Keratinocyte (primary cell): Measurements from ENCODE around the gene ZIC5.
A peak's percentile ranks its signal among the peaks of the same experiment; 100 is the strongest.

Experiments used
- CTCF ChIP-seq, 3 experiments: IDR thresholded peaks in 1 of 3; conservative IDR thresholded peaks in 1 of 3; optimal IDR thresholded peaks in 1 of 3; 2 replicates in 2 of 3; 3 replicates in 1 of 3; pipeline versions ENCODE3 to v1.5.1; 2011; ENCODE audit warnings: low read length in 3 of 3, mild to moderate bottlenecking in 3 of 3, moderate library complexity in 2 of 3, control low read depth in 1 of 3, inconsistent platforms in 1 of 3; ENCODE audit not compliant: insufficient read depth in 2 of 3; ENCODE audit errors: extremely low read depth in 1 of 3
- EZH2 ChIP-seq: IDR thresholded peaks from one replicate; pipeline ENCODE4 v1.6.1; 2012; ENCODE audit warnings: inconsistent platforms, mild to moderate bottlenecking, low read length, moderate library complexity

GRCh38 chr13:99988529-99989275 is 17.1 kb upstream of the ZIC5 start:
- TF ChIP-seq CTCF (optimal IDR thresholded peaks at IDR 0.05 in 1 of 3, IDR thresholded peaks at IDR 0.05 in 1 of 3, conservative IDR thresholded peaks at IDR 0.05 in 1 of 3; ENCODE audit: extremely low read depth in 1 of 3, insufficient read depth in 2 of 3, low read length in 3 of 3) = no peak
- TF ChIP-seq EZH2 = peak; percentile 28
